ENCODE data around the gene RPL13A. TPM values are rescaled to one million over a fixed set of nuclear protein-coding genes. Genes with fewer than 3 reads are reported as not detected.
"Not testable (repeated sequence)": the region's sequence is repeated elsewhere in the genome, so short reads cannot be mapped to it uniquely, and the experiment has no call there.

Gene RPL13A
- total and polyA plus RNA-seq, 2 of the 13 experiments (the other 11 are each of a cell fraction or from before 2014, with no cell fraction given) = 2,601 to 3,407 TPM

DNA sequence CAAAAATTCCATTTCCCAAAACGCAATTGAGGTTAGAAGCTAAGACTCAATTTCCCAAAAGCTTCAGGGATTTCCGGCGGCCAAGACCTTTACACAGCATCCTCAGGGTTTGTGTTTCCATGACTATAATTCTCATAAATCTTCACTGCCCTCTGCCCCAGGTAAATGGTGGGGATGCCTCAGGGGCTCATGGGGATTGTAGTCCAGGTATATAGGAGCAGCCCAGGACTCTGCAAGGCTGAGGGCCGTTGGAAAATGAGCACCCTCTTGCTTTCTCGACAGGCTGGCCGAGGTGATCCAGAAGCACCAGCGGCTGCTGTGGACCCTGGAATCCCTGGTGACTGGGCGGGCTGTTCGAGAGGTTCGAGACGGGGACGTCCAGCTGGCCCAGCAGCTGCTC, 28.0 kb upstream of the RPL13A start:
- ChIA-PET CTCF (ENCODE audit: low intra/inter-chr PET ratio, low total read pairs) (no interaction called here), POLR2A (interaction anchor here (1.3 kb wide), 1 partner anchor 8 kb away, joined by 3 read pairs; the partner anchor contains the start of gene PIH1D1)
- no peak for ATAC-seq
- Histone ChIP-seq H4K20me1 (ENCODE audit: insufficient read depth, low read length) (no peaks in the 10 kb centered on the region), H2AFZ (ENCODE audit: low read length) (no peak overlapping the region), H3K4me2 (ENCODE audit: low read depth, low read length) (no peak overlapping the region), H3K9ac (ENCODE audit: insufficient read depth, low read depth, low read length) (no peak overlapping the region), H3K79me2 (ENCODE audit: insufficient read depth, low read length) (peaks cover 2% of the 10 kb centered on the region), H3K9me3 (ENCODE audit: low read length) (no peaks in the 10 kb centered on the region), H3K36me3 (replicated peaks in 1 of 2; ENCODE audit: control insufficient read depth in 1 of 2, insufficient read depth in 2 of 2, low read length in 2 of 2) (peaks cover 0 to 1% of the 10 kb centered on the region in 2 experiments; a peak in 1 of 5 replicates), H3K4me1 (ENCODE audit: insufficient read depth, low read length) (peaks cover 4% of the 10 kb centered on the region), H3K4me3 (replicated peaks in 1 of 3; ENCODE audit: insufficient read depth in 1 of 3, low read depth in 2 of 3, low read length in 3 of 3) (no peak overlapping the region), H3K27me3 (ENCODE audit: control insufficient read depth in 1 of 2, insufficient read depth in 2 of 2, low read length in 2 of 2) (no peaks in the 10 kb centered on the region), H3K27ac (ENCODE audit: extremely low read length, insufficient read depth, low read length) (no peak overlapping the region)
- WGBS (ENCODE audit: low lambda C conversion rate) = 100% methylated on average over 3 of the region's 12 CpGs
- DNase-seq (ENCODE audit: low spot score) = no peak
- in situ Hi-C loops (cut with HindIII; ENCODE audit: extremely low pct_ligation_motif_present, low pct_unique_long_range_greater_than_20kb) (no loop called here), intact Hi-C loops (cut with micrococcal nuclease; ENCODE audit: unreplicated experiment) (no loop called here)
- BruUV-seq (replicated peaks) = no TSS peak
- TF ChIP-seq PAX8 (CRISPR knock-in tag; IDR thresholded peaks at IDR 0.05; ENCODE audit: borderline replicate concordance) (no peak), ZNF143 (CRISPR knock-in tag; IDR thresholded peaks at IDR 0.05) (peak; percentile 50; the same call in 1 of the 2 replicates)
- no peak for FAIRE-seq

GRCh38 chr19:49461130-49461529, 26.3 kb upstream of the RPL13A start:
- ATAC-seq; POLR2A ChIA-PET; H3K4me2 ChIP-seq (ENCODE audit: low read depth, low read length); H2AFZ ChIP-seq (ENCODE audit: low read length); DNase-seq (ENCODE audit: low spot score); H3K27me3 ChIP-seq (ENCODE audit: control insufficient read depth in 1 of 2, insufficient read depth in 2 of 2, low read length in 2 of 2); BruUV-seq (replicated peaks); in situ Hi-C loops (cut with HindIII; ENCODE audit: extremely low pct_ligation_motif_present, low pct_unique_long_range_greater_than_20kb); H3K4me1 ChIP-seq (ENCODE audit: insufficient read depth, low read length); H3K4me3 ChIP-seq (replicated peaks in 1 of 3; ENCODE audit: insufficient read depth in 1 of 3, low read depth in 2 of 3, low read length in 3 of 3); H4K20me1 ChIP-seq (ENCODE audit: insufficient read depth, low read length); H3K9ac ChIP-seq (ENCODE audit: insufficient read depth, low read depth, low read length); H3K36me3 ChIP-seq (replicated peaks in 1 of 2; ENCODE audit: control insufficient read depth in 1 of 2, insufficient read depth in 2 of 2, low read length in 2 of 2); FAIRE-seq; H3K9me3 ChIP-seq (ENCODE audit: low read length); CTCF ChIA-PET (ENCODE audit: low intra/inter-chr PET ratio, low total read pairs); H3K79me2 ChIP-seq (ENCODE audit: insufficient read depth, low read length); intact Hi-C loops (cut with micrococcal nuclease; ENCODE audit: unreplicated experiment): not testable (repeated sequence)
- TF ChIP-seq ZSCAN22 (CRISPR knock-in tag; IDR thresholded peaks at IDR 0.05) = peak; percentile 95
- WGBS (ENCODE audit: low lambda C conversion rate) = no CpG with 5 or more reads among the region's 1 CpG
- H3K27ac ChIP-seq (ENCODE audit: extremely low read length, insufficient read depth, low read length) = peak overlapping the region; percentile 56

Measured in HepG2 (cell line).